OCI-LY7 (cell line): Measurements from ENCODE around the gene ACOXL. TPM values are rescaled to one million over a fixed set of nuclear protein-coding genes. Genes with fewer than 3 reads are reported as not detected.

Source experiments
- BruUV-seq: library from RNA; stranded (reverse); fragments of 400-500 nt; replicated peaks from 2 replicates; lab custom pipeline; 2021; lab: Mats Ljungman, UMichigan
- CTCF ChIA-PET: fragments of 300-600 bp; sonication (Branson Sonifier 250); formaldehyde crosslinking; loops from one replicate; lab custom pipeline; 2022; ENCODE audit warnings: antibody characterized with exemption; ENCODE audit not compliant: unreplicated experiment; lab: Charles Lee
- POLR2A ChIA-PET: fragments of 300-600 bp; sonication (Branson Sonifier 250); formaldehyde crosslinking; loops from one replicate; lab custom pipeline; 2022; ENCODE audit warnings: antibody characterized with exemption; lab: Charles Lee
- DNase-seq: peaks from one replicate; pipeline ENCODE4 v3.0.0-alpha.2; 2015; ENCODE audit warnings: low spot score
- H2AFZ ChIP-seq: fragments of 200-600 bp; sonication (generic), shearing (Covaris generic); 2 replicates; pipeline ENCODE4 v1.6.1; 2014; ENCODE audit warnings: mild to moderate bottlenecking, antibody characterized with exemption, low read length, moderate library complexity
- H3K27ac ChIP-seq: fragments of 200-600 bp; sonication (generic); 2 replicates; pipeline ENCODE4 v1.5.1; 2014; ENCODE audit warnings: mixed run types, low read depth, mild to moderate bottlenecking, moderate library complexity, low read length, inconsistent platforms; ENCODE audit not compliant: poor library complexity, severe bottlenecking
- H3K36me3 ChIP-seq: fragments of 200-600 bp; sonication (generic); 2 replicates; pipeline ENCODE4 v1.6.1; 2014; ENCODE audit warnings: mild to moderate bottlenecking, antibody characterized with exemption, low read length, moderate library complexity, mixed read lengths; ENCODE audit not compliant: insufficient read depth
- H3K4me1 ChIP-seq: fragments of 200-600 bp; sonication (generic); 2 replicates; pipeline ENCODE4 v1.5.1; 2014; ENCODE audit warnings: mild to moderate bottlenecking, low read length; ENCODE audit not compliant: insufficient read depth, poor library complexity, severe bottlenecking
- H3K4me2 ChIP-seq: fragments of 200-600 bp; sonication (generic); 2 replicates; pipeline ENCODE4 v1.6.1; 2014; ENCODE audit warnings: mild to moderate bottlenecking, low read length
- H3K4me3 ChIP-seq: fragments of 200-600 bp; sonication (generic); 2 replicates; pipeline ENCODE4 v1.5.1; 2014; ENCODE audit warnings: mild to moderate bottlenecking, low read depth, low read length; ENCODE audit not compliant: poor library complexity, severe bottlenecking
- H3K79me2 ChIP-seq: fragments of 200-600 bp; sonication (generic); 2 replicates; pipeline ENCODE4 v1.6.1; 2016; ENCODE audit warnings: low read depth, mild to moderate bottlenecking, low read length, moderate library complexity, mixed read lengths; ENCODE audit not compliant: insufficient read depth
- H3K9me2 ChIP-seq: fragments of 200-600 bp; sonication (generic); 2 replicates; pipeline ENCODE4 v1.6.1; 2016; ENCODE audit warnings: mild to moderate bottlenecking, low read length, mixed read lengths; ENCODE audit not compliant: insufficient read depth
- H3K9me3 ChIP-seq: fragments of 200-600 bp; sonication (generic); 2 replicates; pipeline ENCODE4 v1.6.1; 2014; ENCODE audit warnings: mild to moderate bottlenecking, mixed run types, low read length, mixed read lengths
- H4K20me1 ChIP-seq: fragments of 200-600 bp; sonication (generic); 2 replicates; pipeline ENCODE4 v1.6.1; 2014; ENCODE audit warnings: mild to moderate bottlenecking, antibody characterized with exemption, low read length, moderate library complexity, mixed read lengths; ENCODE audit not compliant: insufficient read depth
- EZH2phosphoT487 ChIP-seq: fragments of 200-600 bp; sonication (generic); IDR thresholded peaks from 2 replicates; pipeline ENCODE4 v1.6.1; 2018; ENCODE audit warnings: low read depth, borderline replicate concordance, mild to moderate bottlenecking, mixed run types, antibody characterized with exemption, low read length, moderate library complexity, mixed read lengths
- intact Hi-C: fragments of 100-400 bp; cut with micrococcal nuclease; formaldehyde crosslinking; loops from one replicate; pipeline ENCODE4 v1.10.0; 2022; ENCODE audit not compliant: unreplicated experiment
- total RNA-seq, 2 experiments: library from RNA; depleted of rRNA in 1 of 2; stranded (reverse); fragments of >200 nt in 1 of 2; shearing (Covaris generic) in 1 of 2; gene quantifications; 2 replicates each; pipeline ENCODE4 v1.2.3, GENCODE V29; 2014 to 2022
- TF ChIP-seq, protein P1 (sequence below): fragments of 200-600 bp; sonication (generic); conservative IDR thresholded peaks from 2 replicates; pipeline ENCODE4 v1.5.1; 2014; ENCODE audit warnings: mild to moderate bottlenecking, antibody characterized with exemption, low read length, moderate library complexity, mixed read lengths

The ACOXL gene
- total RNA-seq, 2 experiments from 2014 or later, result 1.4 TPM; not detected in 1

DNA sequence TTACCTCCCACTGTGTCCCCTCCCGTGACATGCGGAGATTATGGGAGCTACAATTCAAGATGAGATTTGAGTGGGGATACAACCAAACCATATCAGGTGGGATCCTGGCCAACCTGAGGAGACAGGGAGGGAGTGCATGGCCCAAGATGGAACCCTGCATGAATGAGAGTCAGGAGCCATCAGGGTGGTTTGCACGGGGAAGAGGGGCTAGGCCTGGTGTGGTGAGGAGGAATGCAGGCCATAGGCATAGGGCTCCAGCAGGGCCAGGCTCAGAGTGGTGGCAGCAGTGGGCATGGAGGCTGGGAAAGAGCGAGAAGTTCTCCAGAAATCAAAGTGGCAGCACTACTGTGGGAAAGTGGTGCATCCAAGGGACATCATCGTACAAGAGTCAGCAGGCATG is 314.3 kb downstream of the ACOXL start:
- CTCF ChIA-PET, result no interaction called here
- Histone ChIP-seq H3K4me3 (no peak overlapping the region), H2AFZ (no peak overlapping the region), H3K4me2 (no peak overlapping the region), H3K9me2 (no peaks in the 10 kb centered on the region), H3K27ac (no peak overlapping the region), H3K36me3 (no peaks in the 10 kb centered on the region; the same call in 1 of the 2 replicates), H3K9me3 (no peaks in the 10 kb centered on the region), H4K20me1 (no peaks in the 10 kb centered on the region), H3K79me2 (peaks cover 5% of the 10 kb centered on the region; the same call in 1 of the 2 replicates), H3K4me1 (peaks cover 69% of the 10 kb centered on the region)
- BruUV-seq, result no TSS peak
- intact Hi-C loops, result no loop called here
- POLR2A ChIA-PET, result no interaction called here
- no peak for TF ChIP-seq EZH2phosphoT487
- TF ChIP-seq, protein P1, sequence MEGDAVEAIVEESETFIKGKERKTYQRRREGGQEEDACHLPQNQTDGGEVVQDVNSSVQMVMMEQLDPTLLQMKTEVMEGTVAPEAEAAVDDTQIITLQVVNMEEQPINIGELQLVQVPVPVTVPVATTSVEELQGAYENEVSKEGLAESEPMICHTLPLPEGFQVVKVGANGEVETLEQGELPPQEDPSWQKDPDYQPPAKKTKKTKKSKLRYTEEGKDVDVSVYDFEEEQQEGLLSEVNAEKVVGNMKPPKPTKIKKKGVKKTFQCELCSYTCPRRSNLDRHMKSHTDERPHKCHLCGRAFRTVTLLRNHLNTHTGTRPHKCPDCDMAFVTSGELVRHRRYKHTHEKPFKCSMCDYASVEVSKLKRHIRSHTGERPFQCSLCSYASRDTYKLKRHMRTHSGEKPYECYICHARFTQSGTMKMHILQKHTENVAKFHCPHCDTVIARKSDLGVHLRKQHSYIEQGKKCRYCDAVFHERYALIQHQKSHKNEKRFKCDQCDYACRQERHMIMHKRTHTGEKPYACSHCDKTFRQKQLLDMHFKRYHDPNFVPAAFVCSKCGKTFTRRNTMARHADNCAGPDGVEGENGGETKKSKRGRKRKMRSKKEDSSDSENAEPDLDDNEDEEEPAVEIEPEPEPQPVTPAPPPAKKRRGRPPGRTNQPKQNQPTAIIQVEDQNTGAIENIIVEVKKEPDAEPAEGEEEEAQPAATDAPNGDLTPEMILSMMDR, result no peak
- no peak for DNase-seq

DNA sequence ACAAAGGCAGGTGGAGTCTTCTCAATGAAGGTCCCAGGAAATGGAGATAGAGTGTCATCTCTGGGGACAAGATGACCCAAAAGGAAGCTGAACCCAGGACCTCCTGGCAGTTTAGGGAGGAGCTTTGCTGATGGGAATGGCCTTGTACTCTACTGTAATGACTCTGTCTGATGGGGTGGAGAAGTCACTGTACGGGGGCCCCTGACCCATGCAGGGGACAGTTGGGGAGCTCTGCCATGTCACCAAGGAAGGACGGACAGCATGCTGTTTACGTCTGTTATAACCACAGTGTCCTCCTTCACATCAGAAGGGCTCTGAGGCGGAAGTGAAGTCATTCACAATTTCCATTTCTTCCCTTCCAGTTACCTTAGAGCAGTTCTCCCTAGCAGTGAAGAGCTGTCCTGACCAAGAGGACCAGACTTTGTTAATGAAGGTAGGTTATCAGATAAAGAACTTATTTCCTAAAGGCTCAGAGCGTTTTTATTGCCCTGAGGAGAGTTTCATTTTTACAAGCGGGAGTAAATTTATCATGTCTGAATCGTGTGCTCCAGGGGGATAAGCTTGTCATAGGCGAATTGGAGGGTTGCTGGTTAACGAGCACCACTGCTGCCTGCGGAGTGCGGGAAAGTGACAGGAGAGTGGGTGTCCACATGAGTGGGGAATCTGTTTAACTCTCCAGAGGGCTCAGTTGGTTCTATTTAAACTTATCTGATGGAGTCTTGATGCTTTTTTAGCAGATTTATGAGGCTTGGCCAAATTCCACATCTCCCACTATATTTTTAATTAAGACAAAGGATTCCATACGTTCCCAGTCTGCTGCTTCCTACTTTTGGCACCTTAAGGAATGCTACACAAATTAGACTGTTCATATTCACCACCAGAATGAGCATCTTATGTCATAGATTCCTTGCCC is 316.7 kb downstream of the ACOXL start:
- DNase-seq, result peak; percentile 51
- Histone ChIP-seq H3K27ac (peak overlapping the region; percentile 89), H3K4me2 (peak overlapping the region; percentile 80), H3K4me3 (peak overlapping the region; percentile 60), H3K9me3 (no peaks in the 10 kb centered on the region), H3K4me1 (peaks cover 73% of the 10 kb centered on the region), H4K20me1 (no peaks in the 10 kb centered on the region), H2AFZ (peak overlapping the region; percentile 71), H3K9me2 (no peaks in the 10 kb centered on the region), H3K36me3 (no peaks in the 10 kb centered on the region; the same call in 1 of the 2 replicates), H3K79me2 (peaks cover 5% of the 10 kb centered on the region; the same call in 1 of the 2 replicates)
- intact Hi-C loops, result no loop called here
- BruUV-seq, result no TSS peak
- ChIA-PET CTCF (no interaction called here), POLR2A (interaction anchor here (0.5 to 3.1 kb wide), 7 partner anchors 10 to 1194 kb away, joined by 3 to 13 read pairs (median 6); no protein-coding TSS in a partner anchor)
- TF ChIP-seq EZH2phosphoT487, result no peak
- TF ChIP-seq, protein P1, result no peak
